Stomach (tissue), 9 donors: ENCODE results near the gene NINJ2. TPM values are rescaled to one million over a fixed set of nuclear protein-coding genes. Genes with fewer than 3 reads are reported as not detected.

Experiments used
- DNase-seq, 2 donors: peaks; one replicate each; pipeline versions ENCODE4 v3.0.0 to v3.0.0-alpha.2; 2013 to 2019
- H3K27ac ChIP-seq, 5 donors: fragments of 200-600 bp in 4 of 5; sonication (generic) in 4 of 5; one replicate each; pipeline ENCODE4 v1.5.1; 2013 to 2019; ENCODE audit warnings: mild to moderate bottlenecking in 1 of 5, moderate library complexity in 1 of 5
- H3K27me3 ChIP-seq, 3 donors: fragments of 200-600 bp; sonication (generic); one replicate each; pipeline ENCODE4 v1.5.1; 2017 to 2019; ENCODE audit warnings: mixed run types in 1 of 3
- H3K36me3 ChIP-seq, 4 donors: fragments of 200-600 bp; sonication (generic); 1 replicate in 3 of 4; 2 replicates in 1 of 4; pipeline ENCODE4 v1.5.1; 2016 to 2019
- H3K4me1 ChIP-seq, 4 donors: fragments of 200-600 bp; sonication (generic); one replicate each; pipeline ENCODE4 v1.5.1; 2016 to 2019
- H3K4me3 ChIP-seq, 4 donors: fragments of 200-600 bp; sonication (generic) in 3 of 4; one replicate each; pipeline ENCODE4 v1.5.1; 2016 to 2019; ENCODE audit warnings: mild to moderate bottlenecking in 1 of 4
- H3K9me3 ChIP-seq, 4 donors: fragments of 200-600 bp; sonication (generic); one replicate each; pipeline ENCODE4 v1.5.1; 2016 to 2019
- EP300 ChIP-seq: sonication (generic); formaldehyde crosslinking; IDR thresholded peaks from one replicate; pipeline ENCODE4 v1.6.1; 2017; ENCODE audit warnings: antibody characterized with exemption
- POLR2A ChIP-seq, 4 donors: fragments of 450-650 bp; IDR thresholded peaks; one replicate each; pipeline ENCODE4 v1.6.1; 2016; ENCODE audit warnings: antibody characterized with exemption in 4 of 4, control low read depth in 2 of 4, mild to moderate bottlenecking in 1 of 4, moderate library complexity in 1 of 4
- POLR2AphosphoS5 ChIP-seq, 3 donors: sonication (generic); formaldehyde crosslinking; IDR thresholded peaks; one replicate each; pipeline ENCODE4 v1.6.1; 2016; ENCODE audit warnings: antibody characterized with exemption in 3 of 3
- WGBS, 5 donors: extraction: QIAGEN DNeasy Blood & Tissue Kit in 3 of 5; methylation state at CpG; one replicate each; pipeline versions ENCODE4 v1.1.5 to v1.1.7; 2013 to 2018; 5-methylcytosine and 5-hydroxymethylcytosine counted together
- intact Hi-C: fragments of 100-400 bp; cut with DNase I; formaldehyde crosslinking; loops from one replicate; pipeline ENCODE4 v1.15.1; 2023; ENCODE audit warnings: low total_unique reads
- polyA plus RNA-seq, 3 donors: library from polyadenylated mRNA; stranded (reverse); fragments of 200-250 nt; gene quantifications; one replicate each; pipeline ENCODE4 v1.2.3, GENCODE V29; 2013
- total RNA-seq, 5 donors: library from RNA; depleted of rRNA; stranded (reverse); fragments of >200 nt; gene quantifications; one replicate each; pipeline versions ENCODE4 v1.1.0 to v1.2.3, GENCODE V29; 2014 to 2016
- TF ChIP-seq, protein P1 (sequence below), 7 experiments: fragments of 450-650 bp in 4 of 7; fragments of 200-600 bp in 3 of 7; sonication (generic) in 3 of 7; IDR thresholded peaks; one replicate each; pipeline ENCODE4 v1.5.1; 2016 to 2019; ENCODE audit warnings: antibody characterized with exemption in 7 of 7, control low read depth in 2 of 7, mild to moderate bottlenecking in 1 of 7
- donor health status: healthy with polysubstance abuse.
- donor health status: Bipolar disorder and iron deficiency.
- donor health status: healthy.

The NINJ2 gene
- total and polyA plus RNA-seq, 8 donors, result 2.0 to 26.2 (median 5.0) TPM; not detected in 3

DNA sequence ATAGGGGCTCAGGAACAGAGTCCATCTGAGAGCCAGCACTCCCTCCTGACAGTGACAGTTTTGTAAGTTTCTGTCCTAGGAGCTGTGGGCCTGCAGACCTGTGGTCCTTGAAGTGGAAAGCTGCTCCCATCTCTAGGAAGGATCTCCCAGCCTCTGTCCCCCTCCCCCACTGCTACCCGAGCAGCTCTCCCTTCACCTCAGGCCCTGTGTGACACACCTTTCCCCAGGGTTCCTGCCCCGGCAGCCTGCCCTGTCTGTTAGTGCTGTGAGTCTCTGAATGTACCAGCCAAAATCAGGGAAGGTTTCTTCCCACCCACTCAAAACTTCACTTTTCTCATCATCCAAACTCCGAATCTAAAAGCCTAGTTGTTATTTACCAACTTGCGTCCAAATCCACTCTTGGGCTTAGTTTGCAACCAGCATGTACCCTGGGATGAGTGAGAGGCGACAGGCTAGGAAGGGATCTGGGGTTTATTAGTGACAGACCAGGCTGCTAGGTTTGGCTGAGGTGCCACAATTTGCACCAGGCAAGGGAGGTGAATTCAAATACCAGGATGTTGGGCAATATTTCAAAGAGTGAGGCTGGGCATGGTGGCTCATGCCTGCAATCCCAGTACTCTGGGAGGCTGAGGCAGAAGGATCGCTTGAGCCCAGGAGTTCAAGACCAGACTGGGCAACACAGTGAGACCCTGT lies 39.9 kb downstream of the NINJ2 start:
- H3K9me3 ChIP-seq, result no peaks in the 10 kb centered on the region
- H3K4me1 ChIP-seq, result peaks cover 0 to 9% (median 0%) of the 10 kb centered on the region in 4 donors
- WGBS, 5 donors, result 78 to 86% (median 80%) methylated on average over 6 of the region's 6 CpGs
- DNase-seq, result no peak
- no peak for TF ChIP-seq EP300
- TF ChIP-seq, protein P1, sequence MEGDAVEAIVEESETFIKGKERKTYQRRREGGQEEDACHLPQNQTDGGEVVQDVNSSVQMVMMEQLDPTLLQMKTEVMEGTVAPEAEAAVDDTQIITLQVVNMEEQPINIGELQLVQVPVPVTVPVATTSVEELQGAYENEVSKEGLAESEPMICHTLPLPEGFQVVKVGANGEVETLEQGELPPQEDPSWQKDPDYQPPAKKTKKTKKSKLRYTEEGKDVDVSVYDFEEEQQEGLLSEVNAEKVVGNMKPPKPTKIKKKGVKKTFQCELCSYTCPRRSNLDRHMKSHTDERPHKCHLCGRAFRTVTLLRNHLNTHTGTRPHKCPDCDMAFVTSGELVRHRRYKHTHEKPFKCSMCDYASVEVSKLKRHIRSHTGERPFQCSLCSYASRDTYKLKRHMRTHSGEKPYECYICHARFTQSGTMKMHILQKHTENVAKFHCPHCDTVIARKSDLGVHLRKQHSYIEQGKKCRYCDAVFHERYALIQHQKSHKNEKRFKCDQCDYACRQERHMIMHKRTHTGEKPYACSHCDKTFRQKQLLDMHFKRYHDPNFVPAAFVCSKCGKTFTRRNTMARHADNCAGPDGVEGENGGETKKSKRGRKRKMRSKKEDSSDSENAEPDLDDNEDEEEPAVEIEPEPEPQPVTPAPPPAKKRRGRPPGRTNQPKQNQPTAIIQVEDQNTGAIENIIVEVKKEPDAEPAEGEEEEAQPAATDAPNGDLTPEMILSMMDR (IDR thresholded peaks at IDR 0.05), result no peak
- TF ChIP-seq POLR2AphosphoS5 (IDR thresholded peaks at IDR 0.05), result no peak
- TF ChIP-seq POLR2A (IDR thresholded peaks at IDR 0.05), result no peak
- H3K27ac ChIP-seq, result peak overlapping the region in 2 of 5 donors; percentile 60
- no peaks in the 10 kb centered on the region for H3K36me3 ChIP-seq
- no peak overlapping the region for H3K4me3 ChIP-seq
- intact Hi-C loops, result no loop called here
- no peaks in the 10 kb centered on the region for H3K27me3 ChIP-seq

DNA sequence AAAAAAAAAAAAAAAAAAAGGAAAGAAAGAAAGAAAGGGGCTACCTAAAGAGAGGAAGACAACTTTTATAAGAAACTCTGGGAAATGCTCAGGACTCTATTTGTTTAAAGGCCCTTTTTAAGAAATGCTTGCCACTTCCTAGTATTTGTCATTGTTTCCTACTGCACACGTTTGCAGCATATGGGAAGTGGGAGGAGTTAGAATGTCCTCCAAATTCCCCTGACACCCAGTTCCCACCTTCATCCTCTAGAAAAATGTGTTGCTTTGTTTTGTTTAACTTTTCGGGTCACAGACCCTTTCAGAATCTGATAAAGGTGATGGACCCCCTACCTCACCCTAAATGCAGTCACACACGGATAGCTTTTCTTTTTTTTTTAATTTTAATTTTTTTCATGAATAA lies 40.8 kb downstream of the NINJ2 start:
- Histone ChIP-seq H3K9me3 (no peaks in the 10 kb centered on the region), H3K4me3 (no peak overlapping the region), H3K27me3 (no peaks in the 10 kb centered on the region), H3K36me3 (no peaks in the 10 kb centered on the region), H3K4me1 (no peaks in the 10 kb centered on the region), H3K27ac (peak overlapping the region in 4 of 5 donors; percentile 13 to 60 (median 44))
- whole genome bisulfite sequencing, 5 donors, result 41 to 57% (median 49%) methylated on average over 3 of the region's 3 CpGs
- intact Hi-C loops, result no loop called here
- TF ChIP-seq POLR2AphosphoS5 (IDR thresholded peaks at IDR 0.05), result peak in 1 of 3 donors; percentile 38
- TF ChIP-seq, protein P1 (IDR thresholded peaks at IDR 0.05), result no peak
- DNase-seq, result peak in 1 of 2 donors; percentile 65

DNA sequence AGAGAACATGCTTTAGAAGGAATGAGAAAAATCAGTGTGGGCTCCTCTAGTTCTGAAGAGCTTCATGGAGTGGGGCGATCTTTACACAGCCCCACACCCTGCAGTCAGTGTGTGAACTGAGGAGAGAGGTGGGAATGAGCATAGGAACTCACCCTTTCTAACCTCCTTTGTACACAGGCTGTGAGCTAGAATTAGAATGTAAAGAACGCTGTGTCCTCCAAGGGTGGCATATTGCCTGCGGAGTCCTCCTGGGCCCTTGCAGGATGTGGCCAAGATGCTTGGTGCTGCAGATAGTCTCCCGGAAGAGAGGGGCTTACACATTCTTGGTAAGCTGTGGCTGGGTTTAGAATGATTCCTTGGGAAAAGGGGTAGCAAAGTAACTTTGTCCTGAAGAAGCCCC lies 43.9 kb downstream of the NINJ2 start:
- no peaks in the 10 kb centered on the region for H3K36me3 ChIP-seq
- WGBS, 5 donors, result 72 to 97% (median 82%) methylated on average over 4 of the region's 4 CpGs
- peak overlapping the region in 1 of 5 donors; percentile 28 for H3K27ac ChIP-seq
- no peak for TF ChIP-seq POLR2AphosphoS5 (IDR thresholded peaks at IDR 0.05)
- TF ChIP-seq POLR2A (IDR thresholded peaks at IDR 0.05), result no peak
- TF ChIP-seq, protein P1 (IDR thresholded peaks at IDR 0.05), result no peak
- no peak for TF ChIP-seq EP300
- peaks cover 0 to 6% (median 0%) of the 10 kb centered on the region in 4 donors for H3K4me1 ChIP-seq
- DNase-seq, result no peak
- intact Hi-C loops, result no loop called here
- H3K27me3 ChIP-seq, result no peaks in the 10 kb centered on the region
- no peak overlapping the region for H3K4me3 ChIP-seq
- no peaks in the 10 kb centered on the region for H3K9me3 ChIP-seq

DNA sequence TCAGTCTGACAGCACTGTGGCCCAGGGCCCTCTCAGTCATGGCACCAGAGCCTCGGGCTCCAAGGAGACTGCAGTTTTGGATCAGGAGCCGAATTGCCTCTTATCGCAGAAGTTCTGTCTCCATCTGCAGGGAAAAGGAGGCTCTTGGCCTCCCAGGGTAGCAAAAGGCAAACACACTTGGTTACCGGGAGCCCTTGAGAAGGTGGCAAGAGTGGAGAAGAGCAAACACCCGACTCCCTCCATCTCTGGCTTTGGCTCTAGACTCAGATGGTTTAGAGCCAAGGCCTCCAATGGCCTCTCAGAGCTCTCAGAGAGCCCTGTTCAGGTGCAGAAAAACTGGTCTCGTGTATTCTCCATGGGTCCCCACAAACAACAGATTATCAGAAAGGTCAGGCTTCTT lies 44.6 kb downstream of the NINJ2 start:
- intact Hi-C loops, result no loop called here
- peak overlapping the region in 1 of 5 donors; percentile 28 for H3K27ac ChIP-seq
- H3K4me1 ChIP-seq, result peaks cover 0 to 12% (median 0%) of the 10 kb centered on the region in 4 donors
- no peak overlapping the region for H3K4me3 ChIP-seq
- WGBS, 5 donors, result 68 to 81% (median 77%) methylated on average over 6 of the region's 6 CpGs
- H3K27me3 ChIP-seq, result no peaks in the 10 kb centered on the region
- no peak for DNase-seq
- no peaks in the 10 kb centered on the region for H3K9me3 ChIP-seq
- H3K36me3 ChIP-seq, result no peaks in the 10 kb centered on the region
- TF ChIP-seq, protein P1 (IDR thresholded peaks at IDR 0.05), result no peak
- no peak for TF ChIP-seq EP300
- no peak for TF ChIP-seq POLR2A (IDR thresholded peaks at IDR 0.05)
- TF ChIP-seq POLR2AphosphoS5 (IDR thresholded peaks at IDR 0.05), result no peak
